Measurements from ENCODE around the gene NUP54. TPM values are rescaled to one million over a fixed set of nuclear protein-coding genes. Genes with fewer than 3 reads are reported as not detected.

Gene NUP54
- total and polyA plus RNA-seq, 2 donors from 2014 or later, result 15.6 to 40.8 TPM

- no peaks in the 10 kb centered on the region for H3K27me3 ChIP-seq (ENCODE audit: control insufficient read depth, insufficient read depth, low read length)
- intact Hi-C loops (cut with DNase I), result no loop called here
- H3K36me3 ChIP-seq (ENCODE audit: control insufficient read depth in 2 of 3, insufficient read depth in 3 of 3, low read length in 3 of 3), result peaks cover 0 to 39% (median 24%) of the 10 kb centered on the region in 3 donors
- no peak for DNase-seq
- no peak for FAIRE-seq
- no peak overlapping the region for H3K9ac ChIP-seq (ENCODE audit: low read length in 3 of 3)
- no peak overlapping the region for H3K4me3 ChIP-seq (ENCODE audit: low read length in 3 of 3)
- TF ChIP-seq, protein P1, sequence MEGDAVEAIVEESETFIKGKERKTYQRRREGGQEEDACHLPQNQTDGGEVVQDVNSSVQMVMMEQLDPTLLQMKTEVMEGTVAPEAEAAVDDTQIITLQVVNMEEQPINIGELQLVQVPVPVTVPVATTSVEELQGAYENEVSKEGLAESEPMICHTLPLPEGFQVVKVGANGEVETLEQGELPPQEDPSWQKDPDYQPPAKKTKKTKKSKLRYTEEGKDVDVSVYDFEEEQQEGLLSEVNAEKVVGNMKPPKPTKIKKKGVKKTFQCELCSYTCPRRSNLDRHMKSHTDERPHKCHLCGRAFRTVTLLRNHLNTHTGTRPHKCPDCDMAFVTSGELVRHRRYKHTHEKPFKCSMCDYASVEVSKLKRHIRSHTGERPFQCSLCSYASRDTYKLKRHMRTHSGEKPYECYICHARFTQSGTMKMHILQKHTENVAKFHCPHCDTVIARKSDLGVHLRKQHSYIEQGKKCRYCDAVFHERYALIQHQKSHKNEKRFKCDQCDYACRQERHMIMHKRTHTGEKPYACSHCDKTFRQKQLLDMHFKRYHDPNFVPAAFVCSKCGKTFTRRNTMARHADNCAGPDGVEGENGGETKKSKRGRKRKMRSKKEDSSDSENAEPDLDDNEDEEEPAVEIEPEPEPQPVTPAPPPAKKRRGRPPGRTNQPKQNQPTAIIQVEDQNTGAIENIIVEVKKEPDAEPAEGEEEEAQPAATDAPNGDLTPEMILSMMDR (IDR thresholded peaks at IDR 0.05; ENCODE audit: borderline replicate concordance, extremely low read depth, insufficient read depth), result no peak
- H3K27ac ChIP-seq (ENCODE audit: low read depth in 2 of 2, low read length in 2 of 2), result no peak overlapping the region
- no peaks in the 10 kb centered on the region for H3K4me1 ChIP-seq (ENCODE audit: control insufficient read depth in 2 of 3, insufficient read depth in 2 of 3, low read depth in 1 of 3, low read length in 3 of 3)
- H3K9me3 ChIP-seq (ENCODE audit: control insufficient read depth in 2 of 3, insufficient read depth in 1 of 3, low read length in 3 of 3), result no peaks in the 10 kb centered on the region
Observed at GRCh38 chr4:76175336-76175735, 27.1 kb upstream of the NUP54 start.

- Histone ChIP-seq H3K27me3 (ENCODE audit: control insufficient read depth, insufficient read depth, low read length) (no peaks in the 10 kb centered on the region), H3K36me3 (ENCODE audit: control insufficient read depth in 2 of 3, insufficient read depth in 3 of 3, low read length in 3 of 3) (peaks cover 0 to 39% (median 24%) of the 10 kb centered on the region in 3 donors), H3K4me1 (ENCODE audit: control insufficient read depth in 2 of 3, insufficient read depth in 2 of 3, low read depth in 1 of 3, low read length in 3 of 3) (no peaks in the 10 kb centered on the region), H3K4me3 (ENCODE audit: low read length in 3 of 3) (no peak overlapping the region), H3K9me3 (ENCODE audit: control insufficient read depth in 2 of 3, insufficient read depth in 1 of 3, low read length in 3 of 3) (no peaks in the 10 kb centered on the region), H3K9ac (ENCODE audit: low read length in 3 of 3) (no peak overlapping the region), H3K27ac (ENCODE audit: low read depth in 2 of 2, low read length in 2 of 2) (no peak overlapping the region)
- no peak for DNase-seq
- intact Hi-C loops (cut with DNase I), result no loop called here
- FAIRE-seq, result no peak
- TF ChIP-seq, protein P1 (IDR thresholded peaks at IDR 0.05; ENCODE audit: borderline replicate concordance, extremely low read depth, insufficient read depth), result no peak
Observed at GRCh38 chr4:76174216-76174615, 26.0 kb upstream of the NUP54 start.

- DNase-seq, result no peak
- no peak overlapping the region for H3K27ac ChIP-seq (ENCODE audit: low read depth in 2 of 2, low read length in 2 of 2)
- H3K4me1 ChIP-seq (ENCODE audit: control insufficient read depth in 2 of 3, insufficient read depth in 2 of 3, low read depth in 1 of 3, low read length in 3 of 3), result no peaks in the 10 kb centered on the region
- no peak overlapping the region for H3K9ac ChIP-seq (ENCODE audit: low read length in 3 of 3)
- H3K27me3 ChIP-seq (ENCODE audit: control insufficient read depth, insufficient read depth, low read length), result no peaks in the 10 kb centered on the region
- FAIRE-seq, result no peak
- H3K36me3 ChIP-seq (ENCODE audit: control insufficient read depth in 2 of 3, insufficient read depth in 3 of 3, low read length in 3 of 3), result peaks cover 7 to 30% (median 27%) of the 10 kb centered on the region in 3 donors
- H3K4me3 ChIP-seq (ENCODE audit: low read length in 3 of 3), result no peak overlapping the region
- no peaks in the 10 kb centered on the region for H3K9me3 ChIP-seq (ENCODE audit: control insufficient read depth in 2 of 3, insufficient read depth in 1 of 3, low read length in 3 of 3)
- intact Hi-C loops (cut with DNase I), result no loop called here
- TF ChIP-seq, protein P1 (IDR thresholded peaks at IDR 0.05; ENCODE audit: borderline replicate concordance, extremely low read depth, insufficient read depth), result no peak
Observed at GRCh38 chr4:76168688-76169087, 20.5 kb upstream of the NUP54 start.

DNA sequence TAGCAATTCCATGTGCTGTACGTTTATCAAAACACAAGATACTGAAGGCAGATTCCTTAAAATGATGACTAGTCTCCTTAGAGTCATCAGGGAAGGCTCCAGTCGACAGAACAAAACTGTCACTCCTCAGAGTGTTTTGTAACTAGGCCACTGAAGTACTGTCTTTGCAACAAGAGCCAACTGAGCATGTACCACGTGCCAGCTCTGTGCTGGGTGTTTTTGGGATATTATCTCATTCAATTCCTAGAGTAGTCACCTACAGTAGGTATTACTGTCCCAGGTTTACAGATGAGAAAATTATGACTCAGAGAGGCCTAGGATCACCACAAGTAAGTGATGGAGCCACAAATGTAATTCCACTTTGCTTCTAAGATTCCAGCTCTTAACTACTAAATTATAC is 18.3 kb upstream of the NUP54 start:
- TF ChIP-seq, protein P1 (IDR thresholded peaks at IDR 0.05; ENCODE audit: borderline replicate concordance, extremely low read depth, insufficient read depth), result no peak
- intact Hi-C loops (cut with DNase I), result no loop called here
- FAIRE-seq (no peak), DNase-seq (no peak)
- H3K4me1 ChIP-seq (ENCODE audit: control insufficient read depth in 2 of 3, insufficient read depth in 2 of 3, low read depth in 1 of 3, low read length in 3 of 3), result no peaks in the 10 kb centered on the region
- no peak overlapping the region for H3K9ac ChIP-seq (ENCODE audit: low read length in 3 of 3)
- no peaks in the 10 kb centered on the region for H3K9me3 ChIP-seq (ENCODE audit: control insufficient read depth in 2 of 3, insufficient read depth in 1 of 3, low read length in 3 of 3)
- no peak overlapping the region for H3K27ac ChIP-seq (ENCODE audit: low read depth in 2 of 2, low read length in 2 of 2)
- no peaks in the 10 kb centered on the region for H3K27me3 ChIP-seq (ENCODE audit: control insufficient read depth, insufficient read depth, low read length)
- H3K36me3 ChIP-seq (ENCODE audit: control insufficient read depth in 2 of 3, insufficient read depth in 3 of 3, low read length in 3 of 3), result peaks cover 12 to 41% (median 28%) of the 10 kb centered on the region in 3 donors
- H3K4me3 ChIP-seq (ENCODE audit: low read length in 3 of 3), result no peak overlapping the region

Measured in kidney (tissue), 14 donors.